WTC11 (cell line): Measurements from ENCODE around the gene ACP1. TPM values are rescaled to one million over a fixed set of nuclear protein-coding genes. Genes with fewer than 3 reads are reported as not detected.

Source experiments
- ATAC-seq: fragments of 200-7000 bp; cut with Tn5 transposase; 2 replicates; pipeline ENCODE4 v1.10.0; 2021; ENCODE audit warnings: mild to moderate bottlenecking, moderate library complexity
- CTCF ChIA-PET: fragments of 300-600 bp; sonication (Branson Sonifier 250); formaldehyde crosslinking; loops from one replicate; lab custom pipeline; 2021; ENCODE audit warnings: antibody characterized with exemption; lab: Charles Lee
- POLR2A ChIA-PET: fragments of 350-600 bp; sonication (Branson Sonifier 250); formaldehyde crosslinking; loops from one replicate; lab custom pipeline; 2021; ENCODE audit warnings: antibody characterized with exemption; lab: Charles Lee
- DNase-seq: peaks from one replicate; pipeline ENCODE4 v3.0.0; 2021; ENCODE audit warnings: low spot score
- H3K27ac Mint-ChIP-seq: 2 replicates; pipeline ENCODE4 v1.8.0; 2021; ENCODE audit warnings: mixed read lengths
- H3K27me3 Mint-ChIP-seq: 2 replicates; pipeline ENCODE4 v1.8.0; 2021; ENCODE audit warnings: low read depth, mild to moderate bottlenecking, moderate library complexity, mixed read lengths
- H3K36me3 Mint-ChIP-seq: 2 replicates; pipeline ENCODE4 v1.8.0; 2021; ENCODE audit warnings: mixed read lengths
- H3K4me1 Mint-ChIP-seq: 2 replicates; pipeline ENCODE4 v1.8.0; 2022; ENCODE audit warnings: mixed read lengths
- H3K4me3 Mint-ChIP-seq: 2 replicates; pipeline ENCODE4 v1.8.0; 2021; ENCODE audit warnings: mild to moderate bottlenecking, moderate library complexity, mixed read lengths
- H3K9me3 Mint-ChIP-seq: 2 replicates; pipeline ENCODE4 v1.8.0; 2021; ENCODE audit warnings: mixed read lengths
- ESRRA ChIP-seq: sonication (generic); formaldehyde crosslinking; IDR thresholded peaks from 2 replicates; pipeline ENCODE4 v1.8.1; 2022; ENCODE audit warnings: mild to moderate bottlenecking, missing genetic modification reagents, borderline replicate concordance
- FOXJ3 ChIP-seq: sonication (generic); formaldehyde crosslinking; IDR thresholded peaks from 2 replicates; pipeline ENCODE4 v1.9.0; 2021; ENCODE audit warnings: missing genetic modification reagents, mild to moderate bottlenecking, borderline replicate concordance
- HMGA2 ChIP-seq: fragments of 250-450 bp; sonication (Bioruptor Pico); IDR thresholded peaks from 2 replicates; pipeline ENCODE4 v1.4.0; 2021; ENCODE audit warnings: mild to moderate bottlenecking, moderate library complexity
- JAZF1 ChIP-seq: fragments of 250-450 bp; sonication (Bioruptor Pico); IDR thresholded peaks from 2 replicates; pipeline ENCODE4 v1.9.0; 2021; ENCODE audit warnings: moderate library complexity, mild to moderate bottlenecking, inconsistent platforms
- KAT7 ChIP-seq: sonication (generic); formaldehyde crosslinking; IDR thresholded peaks from 2 replicates; pipeline ENCODE4 v1.8.1; 2023; ENCODE audit warnings: missing genetic modification reagents, mild to moderate bottlenecking, borderline replicate concordance
- MYBL2 ChIP-seq: sonication (generic); formaldehyde crosslinking; IDR thresholded peaks from 2 replicates; pipeline ENCODE4 v1.8.1; 2023; ENCODE audit warnings: mild to moderate bottlenecking, moderate library complexity, missing genetic modification reagents
- NR1H2 ChIP-seq: sonication (generic); formaldehyde crosslinking; IDR thresholded peaks from 2 replicates; pipeline ENCODE4 v1.9.0; 2021; ENCODE audit warnings: mild to moderate bottlenecking, moderate library complexity, missing genetic modification reagents
- RELA ChIP-seq: sonication (generic); formaldehyde crosslinking; IDR thresholded peaks from 2 replicates; pipeline ENCODE4 v1.8.1; 2022; ENCODE audit warnings: missing genetic modification reagents, mild to moderate bottlenecking, borderline replicate concordance
- SMAD3 ChIP-seq: sonication (generic); formaldehyde crosslinking; IDR thresholded peaks from 2 replicates; pipeline ENCODE4 v1.8.0; 2022; ENCODE audit warnings: missing genetic modification reagents, mild to moderate bottlenecking, borderline replicate concordance
- SP1 ChIP-seq: sonication (generic); formaldehyde crosslinking; conservative IDR thresholded peaks from 2 replicates; pipeline ENCODE4 v1.8.1; 2022; ENCODE audit warnings: missing genetic modification reagents
- TEAD1 ChIP-seq: sonication (generic); formaldehyde crosslinking; IDR thresholded peaks from 2 replicates; pipeline ENCODE4 v1.8.0; 2022; ENCODE audit warnings: mild to moderate bottlenecking, missing genetic modification reagents
- TP53 ChIP-seq: sonication (generic); formaldehyde crosslinking; IDR thresholded peaks from 2 replicates; pipeline ENCODE4 v1.8.1; 2023; ENCODE audit warnings: mild to moderate bottlenecking, missing genetic modification reagents
- ZBTB21 ChIP-seq: sonication (generic); formaldehyde crosslinking; IDR thresholded peaks from 2 replicates; pipeline ENCODE4 v1.8.1; 2023; ENCODE audit warnings: mild to moderate bottlenecking, missing genetic modification reagents, borderline replicate concordance
- ZNF138 ChIP-seq: sonication (generic); formaldehyde crosslinking; conservative IDR thresholded peaks from 2 replicates; pipeline ENCODE4 v1.8.1; 2022; ENCODE audit warnings: mild to moderate bottlenecking, moderate library complexity, missing genetic modification reagents
- ZNF219 ChIP-seq: sonication (generic); formaldehyde crosslinking; IDR thresholded peaks from 2 replicates; pipeline ENCODE4 v1.8.0; 2023; ENCODE audit warnings: missing genetic modification reagents, mild to moderate bottlenecking, borderline replicate concordance
- ZNF317 ChIP-seq: sonication (generic); formaldehyde crosslinking; IDR thresholded peaks from 2 replicates; pipeline ENCODE4 v1.8.1; 2023; ENCODE audit warnings: low read depth, mild to moderate bottlenecking, moderate library complexity, missing genetic modification reagents, borderline replicate concordance
- ZNF396 ChIP-seq: fragments of 250-450 bp; sonication (Bioruptor Pico); IDR thresholded peaks from 2 replicates; pipeline ENCODE4 v1.8.0; 2021; ENCODE audit warnings: mild to moderate bottlenecking, moderate library complexity, borderline replicate concordance
- ZNF416 ChIP-seq: fragments of 250-450 bp; sonication (Bioruptor Pico); IDR thresholded peaks from 2 replicates; pipeline ENCODE4 v1.9.0; 2021; ENCODE audit warnings: mild to moderate bottlenecking, inconsistent platforms
- total RNA-seq: library from RNA; stranded (reverse); gene quantifications from 3 replicates; pipeline ENCODE4 v1.2.3, GENCODE V29; 2021
- TF ChIP-seq, protein P1 (sequence below): sonication (generic); formaldehyde crosslinking; conservative IDR thresholded peaks from 2 replicates; pipeline ENCODE4 v1.8.1; 2022; ENCODE audit warnings: mild to moderate bottlenecking, missing genetic modification reagents
- TF ChIP-seq, protein P2 (sequence below): sonication (generic); formaldehyde crosslinking; IDR thresholded peaks from 2 replicates; pipeline ENCODE4 v1.8.0; 2023; ENCODE audit warnings: missing genetic modification reagents, mild to moderate bottlenecking, borderline replicate concordance
- TF ChIP-seq, protein P3 (sequence below): sonication (generic); formaldehyde crosslinking; IDR thresholded peaks from 2 replicates; pipeline ENCODE4 v1.8.0; 2022; ENCODE audit warnings: mild to moderate bottlenecking, missing genetic modification reagents
- TF ChIP-seq, protein P4 (sequence below): sonication (generic); formaldehyde crosslinking; IDR thresholded peaks from 2 replicates; pipeline ENCODE4 v1.8.0; 2022; ENCODE audit warnings: mild to moderate bottlenecking, missing genetic modification reagents
- TF ChIP-seq, protein P5 (sequence below): sonication (generic); formaldehyde crosslinking; IDR thresholded peaks from 2 replicates; pipeline ENCODE4 v1.8.1; 2023; ENCODE audit warnings: mild to moderate bottlenecking, missing genetic modification reagents, moderate library complexity
- TF ChIP-seq, protein P6 (sequence below): sonication (generic); formaldehyde crosslinking; IDR thresholded peaks from 2 replicates; pipeline ENCODE4 v1.8.1; 2022; ENCODE audit warnings: mild to moderate bottlenecking, moderate library complexity, missing genetic modification reagents
- TF ChIP-seq, protein P7 (sequence below): sonication (generic); formaldehyde crosslinking; IDR thresholded peaks from 2 replicates; pipeline ENCODE4 v1.8.1; 2022; ENCODE audit warnings: missing genetic modification reagents, borderline replicate concordance
- TF ChIP-seq, protein P8 (sequence below): sonication (generic); formaldehyde crosslinking; IDR thresholded peaks from 2 replicates; pipeline ENCODE4 v1.8.0; 2023; ENCODE audit warnings: missing genetic modification reagents

ACP1 gene
- total RNA-seq, 1 experiment from 2014 or later = 150 TPM

DNA sequence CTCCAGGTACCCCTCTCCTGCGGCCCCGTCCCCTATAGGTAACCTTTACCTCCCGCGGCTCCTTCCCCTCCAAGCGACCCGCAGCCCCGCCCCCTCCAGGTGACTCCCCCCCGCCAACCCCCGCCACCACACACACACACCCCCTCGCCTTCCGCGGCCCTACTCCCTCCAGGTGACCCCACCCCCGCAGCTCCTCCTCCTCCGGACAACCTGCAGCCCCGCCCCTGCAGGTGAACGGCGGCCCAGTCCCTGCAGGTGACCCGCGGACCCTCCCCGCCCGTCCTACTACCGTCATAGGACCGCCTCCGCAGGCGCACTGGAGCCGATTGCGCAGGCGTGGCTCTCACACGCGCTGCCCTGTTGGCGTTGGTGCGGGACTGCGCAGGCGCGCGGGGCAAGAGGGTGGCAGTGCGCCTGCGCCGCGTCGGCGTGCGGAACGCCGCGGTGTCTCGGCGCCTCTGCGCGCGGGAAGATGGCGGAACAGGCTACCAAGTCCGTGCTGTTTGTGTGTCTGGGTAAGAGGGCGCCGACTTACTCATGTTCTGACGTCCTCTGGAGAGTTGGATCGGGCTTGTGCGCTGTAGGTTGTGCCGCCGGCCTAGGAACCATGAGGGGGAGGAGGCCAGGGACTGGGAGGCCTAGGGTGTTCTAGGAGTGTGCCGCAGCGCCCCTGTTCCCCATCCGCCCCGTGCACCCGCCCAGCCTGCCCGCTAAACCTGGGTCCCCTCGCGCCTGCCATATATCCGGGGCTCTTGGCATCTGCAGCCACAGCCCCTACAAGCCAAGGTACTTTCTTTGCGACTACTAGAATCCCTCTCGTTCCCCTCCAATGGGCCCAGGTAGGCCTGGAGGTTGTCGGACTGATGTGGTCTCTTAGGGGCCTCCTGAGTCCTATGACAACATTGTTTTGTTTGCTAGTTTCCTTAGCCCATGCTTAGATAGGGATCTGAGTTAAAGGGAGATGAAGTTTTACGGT lies at the start of gene ACP1 (continued):
- TF ChIP-seq ZBTB21 (CRISPR knock-in tag) (peak; percentile 28; the same call in 1 of the 2 replicates), SMAD3 (peak; percentile 72; the same call in 1 of the 2 replicates), TEAD1 (CRISPR knock-in tag) (peak; percentile 88), HMGA2 (CRISPR knock-in tag) (no peak), ZNF138 (CRISPR knock-in tag) (0 out of 2 replicates have a peak, but pooled peaks have one; percentile 62), NR1H2 (no peak), KAT7 (CRISPR knock-in tag) (no peak), ZNF317 (no peak), ESRRA (CRISPR knock-in tag) (no peak; the same call in 1 of the 2 replicates), MYBL2 (CRISPR knock-in tag) (peak; percentile 66; the same call in 1 of the 2 replicates), FOXJ3 (no peak)
- TF ChIP-seq, protein P1, sequence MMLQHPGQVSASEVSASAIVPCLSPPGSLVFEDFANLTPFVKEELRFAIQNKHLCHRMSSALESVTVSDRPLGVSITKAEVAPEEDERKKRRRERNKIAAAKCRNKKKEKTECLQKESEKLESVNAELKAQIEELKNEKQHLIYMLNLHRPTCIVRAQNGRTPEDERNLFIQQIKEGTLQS (CRISPR knock-in tag) = no peak
- TF ChIP-seq, protein P2, sequence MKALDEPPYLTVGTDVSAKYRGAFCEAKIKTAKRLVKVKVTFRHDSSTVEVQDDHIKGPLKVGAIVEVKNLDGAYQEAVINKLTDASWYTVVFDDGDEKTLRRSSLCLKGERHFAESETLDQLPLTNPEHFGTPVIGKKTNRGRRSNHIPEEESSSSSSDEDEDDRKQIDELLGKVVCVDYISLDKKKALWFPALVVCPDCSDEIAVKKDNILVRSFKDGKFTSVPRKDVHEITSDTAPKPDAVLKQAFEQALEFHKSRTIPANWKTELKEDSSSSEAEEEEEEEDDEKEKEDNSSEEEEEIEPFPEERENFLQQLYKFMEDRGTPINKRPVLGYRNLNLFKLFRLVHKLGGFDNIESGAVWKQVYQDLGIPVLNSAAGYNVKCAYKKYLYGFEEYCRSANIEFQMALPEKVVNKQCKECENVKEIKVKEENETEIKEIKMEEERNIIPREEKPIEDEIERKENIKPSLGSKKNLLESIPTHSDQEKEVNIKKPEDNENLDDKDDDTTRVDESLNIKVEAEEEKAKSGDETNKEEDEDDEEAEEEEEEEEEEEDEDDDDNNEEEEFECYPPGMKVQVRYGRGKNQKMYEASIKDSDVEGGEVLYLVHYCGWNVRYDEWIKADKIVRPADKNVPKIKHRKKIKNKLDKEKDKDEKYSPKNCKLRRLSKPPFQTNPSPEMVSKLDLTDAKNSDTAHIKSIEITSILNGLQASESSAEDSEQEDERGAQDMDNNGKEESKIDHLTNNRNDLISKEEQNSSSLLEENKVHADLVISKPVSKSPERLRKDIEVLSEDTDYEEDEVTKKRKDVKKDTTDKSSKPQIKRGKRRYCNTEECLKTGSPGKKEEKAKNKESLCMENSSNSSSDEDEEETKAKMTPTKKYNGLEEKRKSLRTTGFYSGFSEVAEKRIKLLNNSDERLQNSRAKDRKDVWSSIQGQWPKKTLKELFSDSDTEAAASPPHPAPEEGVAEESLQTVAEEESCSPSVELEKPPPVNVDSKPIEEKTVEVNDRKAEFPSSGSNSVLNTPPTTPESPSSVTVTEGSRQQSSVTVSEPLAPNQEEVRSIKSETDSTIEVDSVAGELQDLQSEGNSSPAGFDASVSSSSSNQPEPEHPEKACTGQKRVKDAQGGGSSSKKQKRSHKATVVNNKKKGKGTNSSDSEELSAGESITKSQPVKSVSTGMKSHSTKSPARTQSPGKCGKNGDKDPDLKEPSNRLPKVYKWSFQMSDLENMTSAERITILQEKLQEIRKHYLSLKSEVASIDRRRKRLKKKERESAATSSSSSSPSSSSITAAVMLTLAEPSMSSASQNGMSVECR (CRISPR knock-in tag) = 0 out of 2 replicates have a peak, but pooled peaks have one; percentile 65
- TF ChIP-seq, protein P3, sequence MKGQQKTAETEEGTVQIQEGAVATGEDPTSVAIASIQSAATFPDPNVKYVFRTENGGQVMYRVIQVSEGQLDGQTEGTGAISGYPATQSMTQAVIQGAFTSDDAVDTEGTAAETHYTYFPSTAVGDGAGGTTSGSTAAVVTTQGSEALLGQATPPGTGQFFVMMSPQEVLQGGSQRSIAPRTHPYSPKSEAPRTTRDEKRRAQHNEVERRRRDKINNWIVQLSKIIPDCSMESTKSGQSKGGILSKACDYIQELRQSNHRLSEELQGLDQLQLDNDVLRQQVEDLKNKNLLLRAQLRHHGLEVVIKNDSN (CRISPR knock-in tag) = peak; percentile 50; the same call in 1 of the 2 replicates
- TF ChIP-seq, protein P4, sequence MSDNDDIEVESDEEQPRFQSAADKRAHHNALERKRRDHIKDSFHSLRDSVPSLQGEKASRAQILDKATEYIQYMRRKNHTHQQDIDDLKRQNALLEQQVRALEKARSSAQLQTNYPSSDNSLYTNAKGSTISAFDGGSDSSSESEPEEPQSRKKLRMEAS (CRISPR knock-in tag) = peak; percentile 83
- TF ChIP-seq, protein P5, sequence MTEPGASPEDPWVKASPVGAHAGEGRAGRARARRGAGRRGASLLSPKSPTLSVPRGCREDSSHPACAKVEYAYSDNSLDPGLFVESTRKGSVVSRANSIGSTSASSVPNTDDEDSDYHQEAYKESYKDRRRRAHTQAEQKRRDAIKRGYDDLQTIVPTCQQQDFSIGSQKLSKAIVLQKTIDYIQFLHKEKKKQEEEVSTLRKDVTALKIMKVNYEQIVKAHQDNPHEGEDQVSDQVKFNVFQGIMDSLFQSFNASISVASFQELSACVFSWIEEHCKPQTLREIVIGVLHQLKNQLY (CRISPR knock-in tag) = no peak
- TF ChIP-seq, protein P6, sequence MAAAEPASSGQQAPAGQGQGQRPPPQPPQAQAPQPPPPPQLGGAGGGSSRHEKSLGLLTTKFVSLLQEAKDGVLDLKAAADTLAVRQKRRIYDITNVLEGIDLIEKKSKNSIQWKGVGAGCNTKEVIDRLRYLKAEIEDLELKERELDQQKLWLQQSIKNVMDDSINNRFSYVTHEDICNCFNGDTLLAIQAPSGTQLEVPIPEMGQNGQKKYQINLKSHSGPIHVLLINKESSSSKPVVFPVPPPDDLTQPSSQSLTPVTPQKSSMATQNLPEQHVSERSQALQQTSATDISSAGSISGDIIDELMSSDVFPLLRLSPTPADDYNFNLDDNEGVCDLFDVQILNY (CRISPR knock-in tag) = peak; percentile 84

DNA sequence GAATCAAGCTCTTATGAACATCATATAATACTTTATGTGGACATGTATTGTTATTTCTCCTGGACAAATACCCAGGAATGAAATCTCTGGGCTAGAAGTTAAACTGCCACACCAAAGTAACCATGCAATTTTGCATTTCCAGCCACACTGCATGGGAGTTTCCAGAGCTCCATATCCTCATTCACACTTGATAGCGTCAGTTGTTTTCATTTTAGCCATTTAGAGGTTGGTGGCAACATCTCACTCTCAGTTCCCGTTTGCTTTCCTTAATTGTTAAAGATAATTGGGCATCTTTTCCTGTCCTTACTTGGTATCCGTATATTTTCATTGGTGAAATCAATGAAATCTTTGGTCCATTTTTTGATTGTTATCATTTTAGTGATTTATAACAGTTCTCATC lies 48.7 kb upstream of the ACP1 start:
- ChIA-PET POLR2A (no interaction called here), CTCF (no interaction called here)
- DNase-seq (no peak), ATAC-seq (no peak)
- H3K4me3 Mint-ChIP-seq = no peak overlapping the region
- peaks cover 12% of the 10 kb centered on the region for H3K36me3 Mint-ChIP-seq
- H3K9me3 Mint-ChIP-seq = peaks cover 14% of the 10 kb centered on the region
- no peak overlapping the region for H3K27ac Mint-ChIP-seq
- peaks cover 13% of the 10 kb centered on the region for H3K27me3 Mint-ChIP-seq
- no peaks in the 10 kb centered on the region for H3K4me1 Mint-ChIP-seq
- TF ChIP-seq JAZF1 (no peak), ZNF396 (no peak), ZNF416 (CRISPR knock-in tag) (no peak), SP1 (CRISPR knock-in tag) (no peak), TP53 (CRISPR knock-in tag) (no peak), RELA (CRISPR knock-in tag) (no peak), ZNF219 (CRISPR knock-in tag) (no peak)
- TF ChIP-seq, protein P7, sequence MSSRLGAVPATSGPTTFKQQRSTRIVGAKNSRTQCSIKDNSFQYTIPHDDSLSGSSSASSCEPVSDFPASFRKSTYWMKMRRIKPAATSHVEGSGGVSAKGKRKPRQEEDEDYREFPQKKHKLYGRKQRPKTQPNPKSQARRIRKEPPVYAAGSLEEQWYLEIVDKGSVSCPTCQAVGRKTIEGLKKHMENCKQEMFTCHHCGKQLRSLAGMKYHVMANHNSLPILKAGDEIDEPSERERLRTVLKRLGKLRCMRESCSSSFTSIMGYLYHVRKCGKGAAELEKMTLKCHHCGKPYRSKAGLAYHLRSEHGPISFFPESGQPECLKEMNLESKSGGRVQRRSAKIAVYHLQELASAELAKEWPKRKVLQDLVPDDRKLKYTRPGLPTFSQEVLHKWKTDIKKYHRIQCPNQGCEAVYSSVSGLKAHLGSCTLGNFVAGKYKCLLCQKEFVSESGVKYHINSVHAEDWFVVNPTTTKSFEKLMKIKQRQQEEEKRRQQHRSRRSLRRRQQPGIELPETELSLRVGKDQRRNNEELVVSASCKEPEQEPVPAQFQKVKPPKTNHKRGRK (CRISPR knock-in tag) = no peak
- TF ChIP-seq, protein P8, sequence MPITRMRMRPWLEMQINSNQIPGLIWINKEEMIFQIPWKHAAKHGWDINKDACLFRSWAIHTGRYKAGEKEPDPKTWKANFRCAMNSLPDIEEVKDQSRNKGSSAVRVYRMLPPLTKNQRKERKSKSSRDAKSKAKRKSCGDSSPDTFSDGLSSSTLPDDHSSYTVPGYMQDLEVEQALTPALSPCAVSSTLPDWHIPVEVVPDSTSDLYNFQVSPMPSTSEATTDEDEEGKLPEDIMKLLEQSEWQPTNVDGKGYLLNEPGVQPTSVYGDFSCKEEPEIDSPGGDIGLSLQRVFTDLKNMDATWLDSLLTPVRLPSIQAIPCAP (CRISPR knock-in tag) = no peak
